ENCODE results near the gene PCYT2. TPM values are rescaled to one million over a fixed set of nuclear protein-coding genes. Genes with fewer than 3 reads are reported as not detected.

PCYT2 gene
- total RNA-seq, 1 donor from 2014 or later: 46.8 TPM

Other genes starting within 250 kb of the PCYT2 start
- gene OXLD1, start 244.8 kb downstream of the PCYT2 start, total RNA-seq (ENCODE audit: low replicate concordance): 24.0 and 28.1 TPM in 2 replicates
- gene CCDC137, start 244.7 kb downstream of the PCYT2 start, total RNA-seq (ENCODE audit: low replicate concordance): 27.5 and 32.1 TPM in 2 replicates
- gene ARL16, start 227.6 kb downstream of the PCYT2 start, total RNA-seq (ENCODE audit: low replicate concordance): 41.5 and 47.2 TPM in 2 replicates
- gene HGS, start 227.4 kb downstream of the PCYT2 start, total RNA-seq (ENCODE audit: low replicate concordance): 115 and 119 TPM in 2 replicates
- gene MRPL12, start 208.0 kb downstream of the PCYT2 start, total RNA-seq (ENCODE audit: low replicate concordance): 87.9 and 107 TPM in 2 replicates
- gene SLC25A10, start 199.1 kb downstream of the PCYT2 start, total RNA-seq (ENCODE audit: low replicate concordance): 23.8 and 27.6 TPM in 2 replicates
- 1.2 and 1.7 TPM in 2 replicates for gene GCGR, start 107.2 kb downstream of the PCYT2 start, total RNA-seq (ENCODE audit: low replicate concordance)
- gene MCRIP1, start 78.1 kb downstream of the PCYT2 start, total RNA-seq (ENCODE audit: low replicate concordance): 54.2 and 101 TPM in 2 replicates
- not detected in 2 replicates for gene PPP1R27, start 76.3 kb downstream of the PCYT2 start, total RNA-seq (ENCODE audit: low replicate concordance)
- 555 and 815 TPM in 2 replicates for gene P4HB, start 50.9 kb downstream of the PCYT2 start, total RNA-seq (ENCODE audit: low replicate concordance)
- gene ARHGDIA, start 40.1 kb downstream of the PCYT2 start, total RNA-seq (ENCODE audit: low replicate concordance): 250 and 264 TPM in 2 replicates
- 102 and 124 TPM in 2 replicates for gene ALYREF, start 19.8 kb downstream of the PCYT2 start, total RNA-seq (ENCODE audit: low replicate concordance)
- 136 and 140 TPM in 2 replicates for gene ANAPC11, start 19.7 kb downstream of the PCYT2 start, total RNA-seq (ENCODE audit: low replicate concordance)
- gene NPB, start 9.2 kb downstream of the PCYT2 start, total RNA-seq (ENCODE audit: low replicate concordance): 0.64 and 2.5 TPM in 2 replicates
- gene SIRT7, start 6.8 kb upstream of the PCYT2 start, total RNA-seq (ENCODE audit: low replicate concordance): 29.9 and 46.0 TPM in 2 replicates
- 22.4 and 30.0 TPM in 2 replicates for gene MAFG, start 16.3 kb upstream of the PCYT2 start, total RNA-seq (ENCODE audit: low replicate concordance)
- 110 and 127 TPM in 2 replicates for gene PYCR1, start 25.9 kb upstream of the PCYT2 start, total RNA-seq (ENCODE audit: low replicate concordance)
- gene MYADML2, start 35.8 kb upstream of the PCYT2 start, total RNA-seq (ENCODE audit: low replicate concordance): not detected in 2 replicates
- 1.9 and 3.2 TPM in 2 replicates for gene NOTUM, start 49.8 kb upstream of the PCYT2 start, total RNA-seq (ENCODE audit: low replicate concordance)
- gene ASPSCR1, start 66.2 kb upstream of the PCYT2 start, total RNA-seq (ENCODE audit: low replicate concordance): 31.5 and 35.6 TPM in 2 replicates
- 60.4 and 69.3 TPM in 2 replicates for gene CENPX, start 111.5 kb upstream of the PCYT2 start, total RNA-seq (ENCODE audit: low replicate concordance)
- 27.6 and 29.4 TPM in 2 replicates for gene LRRC45, start 111.9 kb upstream of the PCYT2 start, total RNA-seq (ENCODE audit: low replicate concordance)
- 41.7 and 51.7 TPM in 2 replicates for gene RAC3, start 120.3 kb upstream of the PCYT2 start, total RNA-seq (ENCODE audit: low replicate concordance)
- 158 and 175 TPM in 2 replicates for gene DCXR, start 126.3 kb upstream of the PCYT2 start, total RNA-seq (ENCODE audit: low replicate concordance)
- gene RFNG, start 140.4 kb upstream of the PCYT2 start, total RNA-seq (ENCODE audit: low replicate concordance): 35.9 and 43.4 TPM in 2 replicates
- gene GPS1, start 140.5 kb upstream of the PCYT2 start, total RNA-seq (ENCODE audit: low replicate concordance): 111 and 112 TPM in 2 replicates
- 97.0 and 97.1 TPM in 2 replicates for gene DUS1L, start 154.4 kb upstream of the PCYT2 start, total RNA-seq (ENCODE audit: low replicate concordance)
- gene FASN, start 186.8 kb upstream of the PCYT2 start, total RNA-seq (ENCODE audit: low replicate concordance): 228 and 326 TPM in 2 replicates